ENCODE results near the gene ZNF765.

DNA sequence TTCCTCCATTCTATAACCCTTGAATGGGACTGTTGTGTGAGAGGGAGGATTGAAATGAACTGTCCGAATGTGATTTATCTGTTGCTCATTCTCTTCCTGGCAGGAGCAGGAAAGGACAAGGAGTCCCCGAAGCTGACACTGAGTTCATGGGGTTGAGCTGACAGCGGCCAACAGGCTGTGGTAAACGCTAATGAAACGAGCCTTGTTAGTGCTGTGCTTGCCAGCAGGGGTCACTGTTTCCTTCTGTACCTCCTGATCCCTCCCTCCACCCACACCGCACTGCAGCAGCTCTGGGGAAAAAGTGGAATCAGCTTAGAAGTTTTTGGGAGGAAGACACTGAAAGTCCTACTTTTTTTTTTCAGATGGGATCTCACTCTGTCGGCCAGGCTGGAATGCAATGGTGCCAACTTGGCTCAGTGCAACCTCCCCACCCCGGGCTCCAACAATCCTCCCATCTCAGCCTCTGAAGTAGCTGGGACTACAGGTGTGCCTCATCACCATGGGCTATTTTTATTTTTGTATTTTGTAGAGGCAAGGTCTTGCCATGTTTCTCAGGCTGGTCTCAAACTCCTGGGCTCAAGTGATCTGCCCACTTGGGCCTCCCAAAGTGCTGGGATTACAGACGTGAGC, 30.1 kb downstream of the ZNF765 start:
- no peak for TF ChIP-seq POLR2A (IDR thresholded peaks at IDR 0.05; ENCODE audit: low read depth, low read length)
- TF ChIP-seq EZH2 (IDR thresholded peaks at IDR 0.05; ENCODE audit: borderline replicate concordance, low read depth, low read length, severe bottlenecking) = no peak
- no peak for TF ChIP-seq POLR2AphosphoS5 (IDR thresholded peaks at IDR 0.05; ENCODE audit: insufficient read depth, low read depth, low read length)
- no peak for TF ChIP-seq GATA2 (IDR thresholded peaks at IDR 0.05; ENCODE audit: insufficient read depth, insufficient read length, low read depth, low read length)
- TF ChIP-seq, protein P1, sequence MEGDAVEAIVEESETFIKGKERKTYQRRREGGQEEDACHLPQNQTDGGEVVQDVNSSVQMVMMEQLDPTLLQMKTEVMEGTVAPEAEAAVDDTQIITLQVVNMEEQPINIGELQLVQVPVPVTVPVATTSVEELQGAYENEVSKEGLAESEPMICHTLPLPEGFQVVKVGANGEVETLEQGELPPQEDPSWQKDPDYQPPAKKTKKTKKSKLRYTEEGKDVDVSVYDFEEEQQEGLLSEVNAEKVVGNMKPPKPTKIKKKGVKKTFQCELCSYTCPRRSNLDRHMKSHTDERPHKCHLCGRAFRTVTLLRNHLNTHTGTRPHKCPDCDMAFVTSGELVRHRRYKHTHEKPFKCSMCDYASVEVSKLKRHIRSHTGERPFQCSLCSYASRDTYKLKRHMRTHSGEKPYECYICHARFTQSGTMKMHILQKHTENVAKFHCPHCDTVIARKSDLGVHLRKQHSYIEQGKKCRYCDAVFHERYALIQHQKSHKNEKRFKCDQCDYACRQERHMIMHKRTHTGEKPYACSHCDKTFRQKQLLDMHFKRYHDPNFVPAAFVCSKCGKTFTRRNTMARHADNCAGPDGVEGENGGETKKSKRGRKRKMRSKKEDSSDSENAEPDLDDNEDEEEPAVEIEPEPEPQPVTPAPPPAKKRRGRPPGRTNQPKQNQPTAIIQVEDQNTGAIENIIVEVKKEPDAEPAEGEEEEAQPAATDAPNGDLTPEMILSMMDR (IDR thresholded peaks at IDR 0.05; ENCODE audit: extremely low read depth in 1 of 2, insufficient read depth in 1 of 2, low read depth in 1 of 2, low read length in 2 of 2) = peak; percentile 71 to 89
